ENCODE measurements around the gene CYFIP2. TPM values are rescaled to one million over a fixed set of nuclear protein-coding genes. Genes with fewer than 3 reads are reported as not detected.

CYFIP2 gene
- total and polyA plus RNA-seq, 2 of the 8 experiments (the other 6 are each of a cell fraction or from before 2014, with no cell fraction given), result 45.1 to 80.6 TPM

GRCh38 chr5:157288405-157289163 lies 22.7 kb downstream of the CYFIP2 start:
- no peaks in the 10 kb centered on the region; a peak in 2 of 7 replicates for H3K4me1 ChIP-seq (replicated peaks in 1 of 4; ENCODE audit: control insufficient read depth in 3 of 4, insufficient read depth in 4 of 4, low read length in 3 of 4)
- peaks cover 3 to 18% (median 10%) of the 10 kb centered on the region in 4 experiments; a peak in 6 of 8 replicates for H3K36me3 ChIP-seq (ENCODE audit: control insufficient read depth in 2 of 4, insufficient read depth in 4 of 4, low read length in 3 of 4)
- H3K9me3 ChIP-seq (ENCODE audit: insufficient read depth in 2 of 2, low read depth in 1 of 2, low read length in 1 of 2), result no peaks in the 10 kb centered on the region
- H4K5ac ChIP-seq (ENCODE audit: insufficient read length, low read depth, low read length), result no peak overlapping the region
- peaks cover 2 to 4% of the 10 kb centered on the region in 2 experiments for H4K20me1 ChIP-seq (replicated peaks in 1 of 2; ENCODE audit: control insufficient read depth in 1 of 2, insufficient read depth in 2 of 2, low read length in 2 of 2)
- H3K23me2 ChIP-seq (ENCODE audit: low read depth, low read length), result no peaks in the 10 kb centered on the region
- no peak overlapping the region for H2AFZ ChIP-seq (ENCODE audit: low read length)
- no peak overlapping the region for H3K27ac ChIP-seq (ENCODE audit: low read depth, low read length)
- no peak overlapping the region for H3K14ac ChIP-seq (ENCODE audit: insufficient read length)
- TF ChIP-seq TAF1 (IDR thresholded peaks at IDR 0.05; ENCODE audit: low read depth, low read length) (no peak), RBBP5 (IDR thresholded peaks at IDR 0.05; ENCODE audit: borderline replicate concordance, low read depth, low read length) (no peak), KDM5A (IDR thresholded peaks at IDR 0.05; ENCODE audit: low read length) (no peak), CREB1 (IDR thresholded peaks at IDR 0.05) (no peak), SP1 (IDR thresholded peaks at IDR 0.05; ENCODE audit: low read depth, low read length) (no peak), CHD2 (IDR thresholded peaks at IDR 0.05; ENCODE audit: low read length) (no peak), ASH2L (IDR thresholded peaks at IDR 0.05; ENCODE audit: low read length) (no peak), SIX5 (IDR thresholded peaks at IDR 0.05; ENCODE audit: low read depth, low read length) (no peak), CBX5 (IDR thresholded peaks at IDR 0.05; ENCODE audit: low read depth, low read length) (no peak), POLR2A (IDR thresholded peaks at IDR 0.05; ENCODE audit: control extremely low read depth in 1 of 2, low read depth in 2 of 2, low read length in 2 of 2) (no peak), TAF7 (optimal IDR thresholded peaks at IDR 0.05; ENCODE audit: borderline replicate concordance, low read depth, low read length) (no peak), RXRA (IDR thresholded peaks at IDR 0.05; ENCODE audit: insufficient read depth, low read depth, low read length) (no peak), GABPA (IDR thresholded peaks at IDR 0.05; ENCODE audit: borderline replicate concordance, insufficient read depth, low read length) (no peak), FOSL1 (IDR thresholded peaks at IDR 0.05; ENCODE audit: insufficient read depth, low read depth, low read length) (no peak)
- H3K56ac ChIP-seq (replicated peaks; ENCODE audit: insufficient read length, low read depth, low read length), result no peak overlapping the region
- 94% methylated on average over 4 of the region's 4 CpGs; no CpG with 5 or more reads in 1 of the 2 experiments for WGBS, 2 experiments (ENCODE audit: extremely low coverage in 1 of 2, insufficient coverage in 1 of 2, insufficient read length in 1 of 2, insufficient replicate concordance in 2 of 2, low coverage in 1 of 2, low lambda C conversion rate in 2 of 2, missing lambda C conversion rate in 1 of 2)
- no peak overlapping the region for H2AK5ac ChIP-seq (ENCODE audit: low read depth, low read length)
- no peak overlapping the region for H2BK5ac ChIP-seq (ENCODE audit: low read depth, low read length)
- H4K91ac ChIP-seq (replicated peaks; ENCODE audit: insufficient read length, low read length), result no peak overlapping the region
- FAIRE-seq, result no peak
- H3K4ac ChIP-seq (replicated peaks; ENCODE audit: insufficient read length, low read depth, low read length), result no peak overlapping the region
- no peak overlapping the region for H3K9ac ChIP-seq (replicated peaks in 1 of 4; ENCODE audit: extremely low read depth in 1 of 4, low read depth in 3 of 4, low read length in 3 of 4)
- H3K4me3 ChIP-seq (ENCODE audit: extremely low read depth in 1 of 4, insufficient read depth in 2 of 4, low read depth in 3 of 4, low read length in 4 of 4), result no peak overlapping the region
- no peak overlapping the region for H3K18ac ChIP-seq (ENCODE audit: extremely low read depth, low read length)
- H2BK20ac ChIP-seq (ENCODE audit: low read length), result no peak overlapping the region
- H3K79me2 ChIP-seq (ENCODE audit: control insufficient read depth in 1 of 2, insufficient read depth in 2 of 2, low read length in 2 of 2), result peaks cover 0 to 5% of the 10 kb centered on the region in 2 experiments; a peak in 1 of 4 replicates
- no peak overlapping the region for H2BK12ac ChIP-seq (ENCODE audit: low read depth, low read length)
- ChIA-PET CTCF (ENCODE audit: partially characterized antibody) (interaction anchor here (1.2 to 5.0 kb wide), 4 partner anchors 15 to 35 kb away, joined by 3 to 25 read pairs (median 4); no protein-coding TSS in a partner anchor), POLR2A (ENCODE audit: partially characterized antibody) (no interaction called here)
- no peak overlapping the region for H3K4me2 ChIP-seq (ENCODE audit: insufficient read depth in 1 of 2, low read depth in 2 of 2, low read length in 2 of 2)
- no peak for DNase-seq (ENCODE audit: low read depth in 1 of 2, low spot score in 2 of 2)
- no peak overlapping the region for H4K8ac ChIP-seq (ENCODE audit: extremely low read depth, insufficient read depth, low read length)
- H3K27me3 ChIP-seq (replicated peaks in 1 of 4; ENCODE audit: control insufficient read depth in 3 of 4, extremely low read depth in 1 of 4, insufficient read depth in 3 of 4, low read length in 3 of 4), result no peaks in the 10 kb centered on the region
- H2BK15ac ChIP-seq (ENCODE audit: low read length), result no peak overlapping the region
- H3K23ac ChIP-seq (ENCODE audit: insufficient read length), result no peak overlapping the region
- H2BK120ac ChIP-seq (replicated peaks; ENCODE audit: low read depth, low read length), result no peak overlapping the region
- no peaks in the 10 kb centered on the region; the same call in 1 of the 2 replicates for H3K79me1 ChIP-seq (ENCODE audit: low read depth, low read length)

Data from H1 (cell line).